RWPE1 (cell line): ENCODE measurements around the gene CLP1.
"Not testable (repeated sequence)": the region's sequence is repeated elsewhere in the genome, so short reads cannot be mapped to it uniquely, and the experiment has no call there.

ENCODE experiments used
- CTCF ChIA-PET: fragments of 350-600 bp; sonication (Branson Sonifier 250); formaldehyde crosslinking; extraction: SDS; loops from one replicate; lab custom pipeline; 2021; lab: Yijun Ruan, JAX
- POLR2A ChIA-PET: fragments of 400-600 bp; formaldehyde crosslinking; extraction: SDS; loops from one replicate; lab custom pipeline; 2020; ENCODE audit warnings: antibody characterized with exemption; ENCODE audit not compliant: low non-redundant PET; lab: Yijun Ruan, JAX
- DNase-seq: peaks from one replicate; pipeline ENCODE4 v3.0.0; 2012; ENCODE audit warnings: low spot score
- H3K27ac ChIP-seq: fragments of 450-650 bp; 2 replicates; pipeline ENCODE4 v1.5.1; 2017
- CTCF ChIP-seq: fragments of 450-650 bp; conservative IDR thresholded peaks from 2 replicates; pipeline ENCODE4 v1.5.1; 2017; ENCODE audit warnings: low read depth, mild to moderate bottlenecking

CLP1 gene

GRCh38 chr11:57703341-57703740 lies 45.8 kb downstream of the CLP1 start:
- POLR2A ChIA-PET = interaction anchor here (1.1 kb wide), 1 partner anchor 28 kb away, joined by 11 read pairs; no protein-coding TSS in a partner anchor
- no peak for TF ChIP-seq CTCF
- no peak for DNase-seq
- CTCF ChIA-PET = interaction anchor here (1.0 kb wide), 1 partner anchor 58 kb away, joined by 4 read pairs; no protein-coding TSS in a partner anchor
- H3K27ac ChIP-seq = no peak overlapping the region

- TF ChIP-seq CTCF = no peak
- ChIA-PET CTCF (no interaction called here), POLR2A (no interaction called here)
- DNase-seq = no peak
- H3K27ac ChIP-seq = no peak overlapping the region
These were observed 47.4 kb downstream of the CLP1 start for GRCh38 chr11:57704932-57705331.

GRCh38 chr11:57705432-57705831 lies 47.9 kb downstream of the CLP1 start:
- CTCF ChIA-PET = interaction anchor here (0.5 kb wide), 1 partner anchor 8 kb away, joined by 4 read pairs; no protein-coding TSS in a partner anchor
- DNase-seq, POLR2A ChIA-PET, H3K27ac ChIP-seq: not testable (repeated sequence)

GRCh38 chr11:57709802-57710367 lies 52.3 kb downstream of the CLP1 start:
- ChIA-PET POLR2A (no interaction called here), CTCF (no interaction called here)
- TF ChIP-seq CTCF = no peak
- no peak for DNase-seq
- H3K27ac ChIP-seq = no peak overlapping the region
